ENCODE results near the gene ITPKB. TPM values are rescaled to one million over a fixed set of nuclear protein-coding genes. Genes with fewer than 3 reads are reported as not detected.

The ITPKB gene
- total RNA-seq, 1 donor from 2014 or later: 1.6 TPM

DNA sequence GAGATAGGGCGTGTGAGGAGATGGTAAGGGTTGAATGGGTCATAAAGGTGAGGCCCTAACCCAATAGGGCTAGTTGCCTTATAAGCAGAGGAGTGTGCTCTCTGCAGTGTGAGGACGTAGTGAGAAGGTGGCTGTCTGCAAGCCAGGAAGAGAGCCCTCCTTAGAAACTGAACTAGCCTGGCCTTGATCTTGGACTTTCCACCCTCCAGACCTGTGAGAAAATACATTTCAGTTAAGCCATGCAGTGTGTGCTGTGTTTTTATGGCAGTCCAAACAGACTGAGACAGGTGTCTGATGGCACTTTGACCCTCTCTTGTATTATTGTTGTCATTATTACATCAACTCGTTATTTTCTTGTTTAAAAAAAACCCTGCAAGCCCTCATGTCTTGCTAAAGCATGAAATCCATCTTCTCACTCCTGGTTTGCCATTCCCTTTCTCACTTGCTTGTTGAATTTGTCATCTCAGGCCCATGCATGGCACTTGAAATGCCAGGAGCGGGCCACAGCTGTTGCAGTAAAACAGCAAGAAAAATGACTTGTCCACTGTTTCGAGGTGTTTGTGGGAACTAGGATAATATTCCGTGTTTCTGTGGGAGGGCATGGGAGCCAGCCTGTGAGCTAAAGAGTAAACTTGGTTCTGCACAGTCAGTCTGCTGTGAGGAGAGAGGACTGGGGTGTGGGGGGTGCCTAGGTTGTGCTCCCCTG lies 111.9 kb downstream of the ITPKB start:
- H3K79me2 ChIP-seq (ENCODE audit: low read depth): no peaks in the 10 kb centered on the region
- Mint-ChIP-seq H3K27me3 (ENCODE audit: insufficient read depth, low read depth) (peaks cover 6% of the 10 kb centered on the region), H3K27ac (no peak overlapping the region), H3K4me1 (peaks cover 13% of the 10 kb centered on the region), H3K4me3 (peak overlapping the region; percentile 26), H3K36me3 (no peaks in the 10 kb centered on the region), H3K9me3 (no peaks in the 10 kb centered on the region)
- no peak overlapping the region for H3K4me2 ChIP-seq
- no peak overlapping the region for H3K27ac ChIP-seq
- no peaks in the 10 kb centered on the region for H3K36me3 ChIP-seq
- H3K27me3 ChIP-seq: peaks cover 18% of the 10 kb centered on the region
- no peak overlapping the region for H3K4me3 ChIP-seq
- H2AFZ ChIP-seq (replicated peaks): no peak overlapping the region
- no peaks in the 10 kb centered on the region for H3K9me3 ChIP-seq (ENCODE audit: low read depth)
- H3K4me1 ChIP-seq: no peaks in the 10 kb centered on the region
- DNase-seq (ENCODE audit: low spot score): no peak
- no peak for TF ChIP-seq CTCF (IDR thresholded peaks at IDR 0.05)
- no peak for TF ChIP-seq EZH2 (IDR thresholded peaks at IDR 0.05)
- no peak for TF ChIP-seq EZH2phosphoT487 (IDR thresholded peaks at IDR 0.05)
- no peaks in the 10 kb centered on the region for H3F3A ChIP-seq (ENCODE audit: low read depth)
- H3K9ac ChIP-seq: no peak overlapping the region
- H4K20me1 ChIP-seq (ENCODE audit: low read depth): no peaks in the 10 kb centered on the region

DNA sequence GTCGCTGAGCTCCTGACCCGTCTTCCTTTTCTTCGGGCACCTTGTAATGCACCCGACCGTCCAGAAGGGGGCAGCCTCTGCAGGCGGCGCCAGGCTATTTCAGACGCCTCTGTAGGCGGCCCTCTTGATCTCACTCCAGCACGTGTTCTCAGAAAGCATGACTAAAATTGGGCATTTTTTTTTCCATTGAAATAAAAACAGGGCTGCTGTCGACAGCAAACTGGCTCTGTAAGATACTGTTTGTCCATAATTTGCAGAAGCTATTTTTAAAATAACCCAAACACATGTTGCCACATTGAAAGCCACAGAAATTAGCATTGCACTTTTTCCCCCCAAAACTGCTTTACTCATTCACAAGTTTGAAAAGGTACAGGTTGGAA lies 112.5 kb downstream of the ITPKB start:
- no peak for TF ChIP-seq EZH2 (IDR thresholded peaks at IDR 0.05)
- TF ChIP-seq EZH2phosphoT487 (IDR thresholded peaks at IDR 0.05): no peak
- peak; percentile 94 for TF ChIP-seq CTCF (IDR thresholded peaks at IDR 0.05)
- peaks cover 6% of the 10 kb centered on the region for H3K27me3 Mint-ChIP-seq (ENCODE audit: insufficient read depth, low read depth)
- no peak overlapping the region for H3K4me2 ChIP-seq
- no peak overlapping the region for H2AFZ ChIP-seq (replicated peaks)
- H3K79me2 ChIP-seq (ENCODE audit: low read depth): no peaks in the 10 kb centered on the region
- no peak overlapping the region for H3K4me3 ChIP-seq
- no peak overlapping the region for H3K9ac ChIP-seq
- no peak overlapping the region for H3K27ac ChIP-seq
- peak overlapping the region; percentile 26 for H3K4me3 Mint-ChIP-seq
- no peaks in the 10 kb centered on the region for H3K36me3 Mint-ChIP-seq
- DNase-seq (ENCODE audit: low spot score): peak; percentile 74
- no peaks in the 10 kb centered on the region for H3K36me3 ChIP-seq
- H3K4me1 ChIP-seq: no peaks in the 10 kb centered on the region
- peaks cover 11% of the 10 kb centered on the region for H3K4me1 Mint-ChIP-seq
- peaks cover 18% of the 10 kb centered on the region for H3K27me3 ChIP-seq
- no peaks in the 10 kb centered on the region for H3K9me3 ChIP-seq (ENCODE audit: low read depth)
- no peaks in the 10 kb centered on the region for H4K20me1 ChIP-seq (ENCODE audit: low read depth)
- no peak overlapping the region for H3K27ac Mint-ChIP-seq
- H3K9me3 Mint-ChIP-seq: peaks cover 6% of the 10 kb centered on the region
- no peaks in the 10 kb centered on the region for H3F3A ChIP-seq (ENCODE audit: low read depth)

- peaks cover 6% of the 10 kb centered on the region for H3K27me3 Mint-ChIP-seq (ENCODE audit: insufficient read depth, low read depth)
- DNase-seq (ENCODE audit: low spot score): no peak
- Histone ChIP-seq H3K4me2 (no peak overlapping the region), H3K79me2 (ENCODE audit: low read depth) (no peaks in the 10 kb centered on the region), H3K9me3 (ENCODE audit: low read depth) (no peaks in the 10 kb centered on the region), H3K9ac (no peak overlapping the region), H3K36me3 (no peaks in the 10 kb centered on the region), H3K27me3 (peaks cover 18% of the 10 kb centered on the region), H3K4me1 (no peaks in the 10 kb centered on the region), H2AFZ (replicated peaks) (no peak overlapping the region), H3K27ac (no peak overlapping the region), H3F3A (ENCODE audit: low read depth) (no peaks in the 10 kb centered on the region), H3K4me3 (no peak overlapping the region), H4K20me1 (ENCODE audit: low read depth) (no peaks in the 10 kb centered on the region)
- no peak overlapping the region for H3K27ac Mint-ChIP-seq
- peaks cover 10% of the 10 kb centered on the region for H3K9me3 Mint-ChIP-seq
- H3K36me3 Mint-ChIP-seq: no peaks in the 10 kb centered on the region
- H3K4me1 Mint-ChIP-seq: peaks cover 11% of the 10 kb centered on the region
- no peak overlapping the region for H3K4me3 Mint-ChIP-seq
- no peak for TF ChIP-seq EZH2phosphoT487 (IDR thresholded peaks at IDR 0.05)
- TF ChIP-seq EZH2 (IDR thresholded peaks at IDR 0.05): no peak
- TF ChIP-seq CTCF (IDR thresholded peaks at IDR 0.05): no peak
Measured at GRCh38 chr1:226625832-226626576, 113.1 kb downstream of the ITPKB start.
